ENCODE results near the gene RAPGEF1.

DNA sequence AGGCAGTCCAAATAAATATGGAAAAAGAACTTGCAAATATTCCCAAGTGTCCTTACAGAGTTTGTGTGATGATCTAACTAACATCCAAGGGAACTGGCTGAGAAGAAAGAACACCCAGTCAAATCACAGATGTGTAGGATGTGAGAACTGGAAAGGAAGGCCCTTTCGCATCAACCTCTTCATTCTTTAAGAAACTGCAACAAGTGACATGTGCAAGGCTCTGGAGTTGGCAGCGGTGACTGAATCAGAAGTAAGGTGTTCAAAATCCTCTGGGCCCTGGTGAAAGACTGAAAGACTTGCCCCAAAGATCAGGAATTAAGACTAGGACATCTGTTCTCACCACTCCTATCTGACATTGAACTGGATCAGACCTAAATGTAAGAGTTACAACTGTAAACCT is 88.7 kb downstream of the RAPGEF1 start:
- TF ChIP-seq POLR2A (IDR thresholded peaks at IDR 0.05) (no peak), POLR2AphosphoS5 (IDR thresholded peaks at IDR 0.05; ENCODE audit: insufficient read depth in 1 of 2, low read depth in 1 of 2) (no peak)
- TF ChIP-seq, protein P1, sequence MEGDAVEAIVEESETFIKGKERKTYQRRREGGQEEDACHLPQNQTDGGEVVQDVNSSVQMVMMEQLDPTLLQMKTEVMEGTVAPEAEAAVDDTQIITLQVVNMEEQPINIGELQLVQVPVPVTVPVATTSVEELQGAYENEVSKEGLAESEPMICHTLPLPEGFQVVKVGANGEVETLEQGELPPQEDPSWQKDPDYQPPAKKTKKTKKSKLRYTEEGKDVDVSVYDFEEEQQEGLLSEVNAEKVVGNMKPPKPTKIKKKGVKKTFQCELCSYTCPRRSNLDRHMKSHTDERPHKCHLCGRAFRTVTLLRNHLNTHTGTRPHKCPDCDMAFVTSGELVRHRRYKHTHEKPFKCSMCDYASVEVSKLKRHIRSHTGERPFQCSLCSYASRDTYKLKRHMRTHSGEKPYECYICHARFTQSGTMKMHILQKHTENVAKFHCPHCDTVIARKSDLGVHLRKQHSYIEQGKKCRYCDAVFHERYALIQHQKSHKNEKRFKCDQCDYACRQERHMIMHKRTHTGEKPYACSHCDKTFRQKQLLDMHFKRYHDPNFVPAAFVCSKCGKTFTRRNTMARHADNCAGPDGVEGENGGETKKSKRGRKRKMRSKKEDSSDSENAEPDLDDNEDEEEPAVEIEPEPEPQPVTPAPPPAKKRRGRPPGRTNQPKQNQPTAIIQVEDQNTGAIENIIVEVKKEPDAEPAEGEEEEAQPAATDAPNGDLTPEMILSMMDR (IDR thresholded peaks at IDR 0.05): no peak

Data from vagina (tissue), 2 donors.